Panc1 (cell line): ENCODE results near the gene CD276. TPM values are rescaled to one million over a fixed set of nuclear protein-coding genes. Genes with fewer than 3 reads are reported as not detected.

Experiments used
- ATAC-seq: fragments of 200-7000 bp; cut with Tn5 transposase; 2 replicates; pipeline ENCODE4 v1.9.1; 2020; ENCODE audit warnings: mild to moderate bottlenecking, moderate library complexity
- BruUV-seq: library from RNA; stranded (reverse); fragments of 400-500 nt; replicated peaks from 2 replicates; lab custom pipeline; 2021; lab: Mats Ljungman, UMichigan
- CTCF ChIA-PET: fragments of 300-600 bp; sonication (Branson Sonifier 250); formaldehyde crosslinking; loops from one replicate; lab custom pipeline; 2022; ENCODE audit warnings: antibody characterized with exemption; lab: Charles Lee
- POLR2A ChIA-PET: fragments of 300-600 bp; sonication (Branson Sonifier 250); formaldehyde crosslinking; loops from one replicate; lab custom pipeline; 2022; ENCODE audit warnings: antibody characterized with exemption; lab: Charles Lee
- DNase-seq: peaks from one replicate; pipeline ENCODE4 v3.0.0-alpha.2; 2010; ENCODE audit warnings: low read depth, low spot score
- H3K27ac ChIP-seq: 2 replicates; pipeline ENCODE4 v1.5.1; 2011; ENCODE audit warnings: mild to moderate bottlenecking, low read length, inconsistent platforms
- H3K27me3 ChIP-seq: fragments of 200-500 bp; sonication (Bioruptor generic); 2 replicates; pipeline ENCODE4 v1.6.0; 2014; ENCODE audit warnings: low read length, inconsistent platforms; ENCODE audit not compliant: control insufficient read depth, insufficient read depth
- H3K36me3 ChIP-seq: fragments of 200-500 bp; sonication (Bioruptor generic); 2 replicates; pipeline ENCODE4 v1.5.1; 2014; ENCODE audit warnings: inconsistent platforms, mild to moderate bottlenecking, low read length, moderate library complexity; ENCODE audit not compliant: control insufficient read depth, insufficient read depth
- H3K4me1 ChIP-seq: 2 replicates; pipeline ENCODE4 v1.5.1; 2011; ENCODE audit warnings: inconsistent platforms, mild to moderate bottlenecking, low read length, moderate library complexity; ENCODE audit not compliant: control insufficient read depth, insufficient read depth
- H3K4me3 ChIP-seq, 2 experiments: 2 replicates each; pipeline ENCODE4 v1.5.1; 2011 to 2012; ENCODE audit warnings: low read depth in 2 of 2, low read length in 2 of 2, mild to moderate bottlenecking in 2 of 2, inconsistent platforms in 1 of 2, moderate library complexity in 1 of 2
- H3K9me3 ChIP-seq: fragments of 200-500 bp; sonication (Bioruptor generic); 2 replicates; pipeline ENCODE4 v1.5.1; 2014; ENCODE audit warnings: low read depth, mild to moderate bottlenecking, inconsistent platforms, low read length, moderate library complexity; ENCODE audit not compliant: control insufficient read depth, insufficient read depth
- CTCF ChIP-seq: fragments of 450-650 bp; IDR thresholded peaks from 2 replicates; pipeline ENCODE4 v1.5.1; 2017; ENCODE audit warnings: mild to moderate bottlenecking
- POLR2AphosphoS5 ChIP-seq: IDR thresholded peaks from 2 replicates; pipeline ENCODE4 v1.6.1; 2012; ENCODE audit warnings: mild to moderate bottlenecking, low read depth, low read length, moderate library complexity
- REST ChIP-seq, 2 experiments: IDR thresholded peaks; 2 replicates each; pipeline ENCODE4 v1.6.1; 2011 to 2012; ENCODE audit warnings: low read depth in 2 of 2, control low read depth in 1 of 2, low read length in 1 of 2, mild to moderate bottlenecking in 1 of 2, moderate library complexity in 1 of 2; ENCODE audit not compliant: insufficient read depth in 1 of 2
- SIN3A ChIP-seq: IDR thresholded peaks from 2 replicates; pipeline ENCODE4 v1.6.1; 2012; ENCODE audit warnings: low read depth, mild to moderate bottlenecking, low read length, moderate library complexity, borderline replicate concordance; ENCODE audit not compliant: insufficient read depth
- TCF7L2 ChIP-seq: IDR thresholded peaks from 2 replicates; pipeline ENCODE4 v1.6.1; 2011; ENCODE audit warnings: mild to moderate bottlenecking, low read depth, low read length, inconsistent platforms
- in situ Hi-C: cut with HindIII; loops from 2 replicates; pipeline ENCODE4 v1.10.0; 2016; ENCODE audit warnings: low sequenced_read_pairs, low pct_unique_long_range_greater_than_20kb
- intact Hi-C: fragments of 100-400 bp; cut with micrococcal nuclease; formaldehyde crosslinking; loops from one replicate; pipeline ENCODE4 v1.10.0; 2022; ENCODE audit not compliant: unreplicated experiment
- total RNA-seq: library from RNA; stranded (reverse); gene quantifications from one replicate; pipeline ENCODE4 v1.2.1, GENCODE V29; 2021; ENCODE audit not compliant: unreplicated experiment

Gene CD276
- total RNA-seq, 1 experiment from 2014 or later, result 99.1 TPM

GRCh38 chr15:73709686-73710085, 25.5 kb downstream of the CD276 start:
- Histone ChIP-seq H3K27ac (no peak overlapping the region), H3K27me3 (no peaks in the 10 kb centered on the region), H3K36me3 (peaks cover 3% of the 10 kb centered on the region; the same call in 1 of the 2 replicates), H3K4me1 (no peaks in the 10 kb centered on the region), H3K4me3 (no peak overlapping the region), H3K9me3 (no peaks in the 10 kb centered on the region)
- DNase-seq (no peak), ATAC-seq (no peak)
- in situ Hi-C loops, result no loop called here
- TF ChIP-seq REST (IDR thresholded peaks at IDR 0.05; ENCODE audit: insufficient read depth in 1 of 2, low read depth in 2 of 2, low read length in 1 of 2) (no peak), TCF7L2 (no peak), SIN3A (no peak), POLR2AphosphoS5 (no peak), CTCF (no peak)
- ChIA-PET CTCF (no interaction called here), POLR2A (no interaction called here)
- intact Hi-C loops, result loop anchor here (10.0 kb wide), 1 partner anchor 405 kb away; no protein-coding TSS in a partner anchor
- BruUV-seq, result no TSS peak

- peaks cover 1% of the 10 kb centered on the region; the same call in 1 of the 2 replicates for H3K36me3 ChIP-seq
These were observed 26.1 kb downstream of the CD276 start for GRCh38 chr15:73710321-73710720.

More at GRCh38 chr15:73710321-73710720, 26.1 kb downstream of the CD276 start:
- ChIA-PET CTCF (no interaction called here), POLR2A (no interaction called here)
- no peak for DNase-seq
- Histone ChIP-seq H3K9me3 (no peaks in the 10 kb centered on the region), H3K27me3 (no peaks in the 10 kb centered on the region), H3K27ac (no peak overlapping the region), H3K4me3 (no peak overlapping the region), H3K4me1 (no peaks in the 10 kb centered on the region)
- TF ChIP-seq CTCF (no peak), POLR2AphosphoS5 (no peak), SIN3A (no peak), REST (IDR thresholded peaks at IDR 0.05; ENCODE audit: insufficient read depth in 1 of 2, low read depth in 2 of 2, low read length in 1 of 2) (no peak)
- intact Hi-C loops, result no loop called here
- BruUV-seq, result no TSS peak
- no peak for ATAC-seq
- in situ Hi-C loops, result no loop called here
